GM12875 (cell line): ENCODE data around the gene ETV6.

Experiments
- H3K4me3 ChIP-seq: one replicate; pipeline ENCODE4 v1.5.1; 2011; ENCODE audit warnings: low read depth, low read length, control low read depth
- TF ChIP-seq, protein P1 (sequence below): IDR thresholded peaks from 2 replicates; pipeline ENCODE4 v1.5.1; 2011; ENCODE audit warnings: low read depth, mild to moderate bottlenecking, control low read depth, inconsistent platforms, low read length, moderate library complexity, borderline replicate concordance; ENCODE audit not compliant: insufficient read depth

The ETV6 gene

GRCh38 chr12:11745113-11745512 lies 95.6 kb downstream of the ETV6 start:
- TF ChIP-seq, protein P1, sequence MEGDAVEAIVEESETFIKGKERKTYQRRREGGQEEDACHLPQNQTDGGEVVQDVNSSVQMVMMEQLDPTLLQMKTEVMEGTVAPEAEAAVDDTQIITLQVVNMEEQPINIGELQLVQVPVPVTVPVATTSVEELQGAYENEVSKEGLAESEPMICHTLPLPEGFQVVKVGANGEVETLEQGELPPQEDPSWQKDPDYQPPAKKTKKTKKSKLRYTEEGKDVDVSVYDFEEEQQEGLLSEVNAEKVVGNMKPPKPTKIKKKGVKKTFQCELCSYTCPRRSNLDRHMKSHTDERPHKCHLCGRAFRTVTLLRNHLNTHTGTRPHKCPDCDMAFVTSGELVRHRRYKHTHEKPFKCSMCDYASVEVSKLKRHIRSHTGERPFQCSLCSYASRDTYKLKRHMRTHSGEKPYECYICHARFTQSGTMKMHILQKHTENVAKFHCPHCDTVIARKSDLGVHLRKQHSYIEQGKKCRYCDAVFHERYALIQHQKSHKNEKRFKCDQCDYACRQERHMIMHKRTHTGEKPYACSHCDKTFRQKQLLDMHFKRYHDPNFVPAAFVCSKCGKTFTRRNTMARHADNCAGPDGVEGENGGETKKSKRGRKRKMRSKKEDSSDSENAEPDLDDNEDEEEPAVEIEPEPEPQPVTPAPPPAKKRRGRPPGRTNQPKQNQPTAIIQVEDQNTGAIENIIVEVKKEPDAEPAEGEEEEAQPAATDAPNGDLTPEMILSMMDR = no peak
- no peak overlapping the region for H3K4me3 ChIP-seq

DNA sequence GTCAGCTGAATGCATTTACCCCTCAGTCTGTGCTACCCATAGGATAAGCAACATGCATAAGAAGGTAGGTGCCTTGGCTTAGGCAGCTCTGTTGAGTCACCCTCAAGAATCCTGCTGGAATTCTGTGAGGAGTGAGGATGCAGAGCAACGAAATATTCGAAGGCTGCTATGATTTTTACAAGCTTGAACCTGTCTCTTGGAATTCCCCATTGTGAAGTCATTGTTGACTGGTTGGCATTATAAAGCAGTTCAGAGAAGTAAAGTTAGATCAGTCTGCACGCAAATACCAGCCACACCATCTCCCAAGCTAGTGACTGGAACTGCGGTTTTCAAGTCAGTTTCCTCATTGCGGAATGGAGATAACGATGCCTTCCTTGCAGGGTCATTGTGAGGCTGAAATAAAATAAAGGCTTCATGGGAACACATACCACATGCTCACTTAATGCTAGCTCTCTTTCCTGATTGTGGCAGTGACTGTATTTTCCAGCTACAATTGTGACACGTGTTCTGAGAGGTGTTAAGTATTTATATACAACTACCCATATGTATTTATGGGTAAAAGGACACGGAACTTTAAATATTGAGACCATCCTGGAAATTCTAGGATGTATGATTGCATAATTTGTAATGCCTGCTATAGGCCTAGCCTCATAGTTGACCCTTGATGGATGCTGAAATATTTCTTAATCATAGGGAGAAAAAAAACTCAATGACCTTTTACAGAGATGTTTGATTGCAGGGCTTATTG lies 96.7 kb downstream of the ETV6 start:
- TF ChIP-seq, protein P1 = no peak
- no peak overlapping the region for H3K4me3 ChIP-seq

DNA sequence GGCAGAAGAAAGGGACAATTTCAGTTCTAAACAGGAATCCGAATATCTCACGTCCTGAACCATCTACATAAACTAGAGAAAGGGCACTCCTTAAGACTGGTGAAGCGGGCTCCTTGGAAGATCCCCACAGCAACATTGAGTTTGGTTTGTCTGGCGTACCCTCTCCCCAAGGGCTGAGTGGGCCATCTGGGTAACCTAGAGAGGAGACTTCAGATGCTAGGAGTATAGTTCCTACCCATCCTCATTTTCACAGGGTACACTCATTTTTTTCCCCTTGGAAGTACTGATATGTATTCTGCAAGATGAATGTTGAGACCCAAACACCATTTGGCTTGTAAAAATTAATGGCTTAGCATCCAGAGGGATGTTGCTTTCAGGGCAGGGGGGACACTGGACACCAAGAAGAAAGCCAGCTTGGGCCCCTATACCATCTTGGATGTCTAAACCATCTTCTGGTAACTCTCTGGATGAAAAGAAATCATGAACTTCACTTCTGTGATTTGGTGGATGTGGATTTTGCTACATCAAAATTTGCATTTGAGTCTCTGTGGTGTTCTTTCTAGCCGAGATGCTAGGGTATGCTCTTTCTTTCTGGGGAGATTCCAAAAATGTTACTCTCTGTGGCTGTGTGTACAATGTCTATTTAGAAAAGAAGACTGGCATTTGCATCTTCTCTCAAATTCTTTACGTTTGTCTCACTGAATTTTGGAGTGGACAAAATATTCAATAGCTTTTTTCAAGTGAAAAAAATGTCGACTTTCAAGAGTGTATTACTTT lies 97.7 kb downstream of the ETV6 start:
- TF ChIP-seq, protein P1 = no peak

DNA sequence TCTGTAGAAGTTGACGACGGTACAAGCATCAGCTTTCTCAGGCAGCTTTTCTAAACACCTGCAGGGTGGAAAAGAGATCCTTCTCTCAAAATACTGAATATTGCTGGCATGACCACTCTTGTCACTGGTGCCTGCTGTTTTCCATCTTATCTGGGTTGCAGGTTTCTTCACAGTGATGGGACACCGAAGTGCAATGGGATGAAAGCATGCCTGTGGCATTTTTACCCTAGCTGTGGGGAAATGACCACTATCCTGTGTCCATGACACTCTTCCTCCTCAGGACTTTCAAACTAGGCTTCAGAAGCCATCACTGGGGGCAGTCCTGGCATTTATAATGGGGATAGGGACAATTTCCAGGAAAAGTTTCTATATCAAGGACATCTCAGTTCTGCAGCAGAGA lies 98.5 kb downstream of the ETV6 start:
- no peak overlapping the region for H3K4me3 ChIP-seq
- TF ChIP-seq, protein P1 = no peak

More for the DNA sequence above, 97.7 kb downstream of the ETV6 start:
- peak overlapping the region; percentile 2 for H3K4me3 ChIP-seq

DNA sequence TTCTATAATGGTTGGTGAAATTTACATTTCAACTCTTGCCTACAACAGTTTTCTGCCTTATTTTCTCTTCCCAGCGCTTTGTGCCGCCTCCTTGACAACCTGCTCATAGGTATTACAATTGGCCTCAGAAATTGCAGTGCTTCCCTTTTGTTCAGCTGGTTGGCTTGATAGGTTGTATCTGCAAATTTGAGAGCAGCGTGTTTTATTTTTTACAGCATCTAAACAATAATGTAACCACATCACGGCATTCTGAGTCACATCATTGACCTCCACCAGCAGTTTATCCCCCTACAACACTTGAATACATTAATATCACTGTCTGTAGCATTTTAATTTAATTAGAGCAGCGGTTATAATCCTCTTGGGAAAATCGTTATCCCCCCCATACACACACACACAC lies 99.4 kb downstream of the ETV6 start:
- no peak overlapping the region for H3K4me3 ChIP-seq
- TF ChIP-seq, protein P1 = no peak

DNA sequence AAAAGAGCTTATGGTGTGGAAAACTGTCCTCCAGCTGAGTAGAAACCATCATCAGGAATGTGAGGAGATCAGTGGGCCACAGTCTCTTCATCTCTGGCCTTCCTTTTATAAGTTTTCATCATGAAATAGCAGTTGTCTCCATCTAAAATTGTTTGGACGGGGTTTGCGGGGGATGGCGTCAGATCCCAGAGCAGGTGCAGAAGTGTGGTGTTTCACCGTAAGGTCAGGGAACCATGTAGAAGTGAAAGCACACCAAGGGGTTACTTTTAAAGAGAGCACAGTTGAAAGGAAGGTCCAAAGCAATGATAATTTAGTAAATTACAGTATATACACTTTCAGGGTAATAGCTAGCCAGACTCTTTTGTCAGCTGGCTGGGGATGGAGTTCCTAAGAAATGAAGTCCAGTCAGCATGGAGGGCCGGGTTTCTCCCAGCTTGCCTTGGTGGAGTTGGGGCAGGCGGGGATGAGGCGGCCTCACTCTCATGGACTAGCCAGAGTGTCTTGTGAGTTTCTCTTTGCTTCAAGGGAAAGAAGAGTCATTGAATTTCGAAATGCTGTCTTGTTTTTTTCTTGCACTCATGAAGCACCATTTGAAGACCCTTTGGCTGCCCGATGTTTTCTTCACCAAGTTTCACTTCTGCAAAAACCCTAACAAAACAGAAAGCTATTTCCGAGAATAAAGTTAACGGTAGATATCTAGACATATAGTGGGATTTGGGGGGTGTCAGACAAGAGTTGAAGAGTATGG lies 100.6 kb downstream of the ETV6 start:
- TF ChIP-seq, protein P1 = no peak
- H3K4me3 ChIP-seq = peak overlapping the region; percentile 33
